Sciatic nerve (tissue), 2 donors: ENCODE results near the gene PCP2. TPM values are rescaled to one million over a fixed set of nuclear protein-coding genes. Genes with fewer than 3 reads are reported as not detected.

Experiments used
- ATAC-seq: fragments of 200-7000 bp; cut with Tn5 transposase; one replicate; pipeline ENCODE4 v1.9.1; 2020; ENCODE audit warnings: mild to moderate bottlenecking, moderate library complexity
- DNase-seq: peaks from one replicate; pipeline ENCODE4 v3.0.0-alpha.2; 2020; ENCODE audit warnings: low spot score
- intact Hi-C: fragments of 100-400 bp; cut with DNase I; formaldehyde crosslinking; loops from one replicate; pipeline ENCODE4 v1.14.2; 2022
- microRNA-seq: library from miRNA; unstranded; fragments of <30 nt; microRNA quantifications from one replicate; pipeline ENCODE4 v1.2.0, GENCODE V29; 2020
- total RNA-seq: library from RNA; stranded (reverse); fragmentation: NEBNext Ultra II Directional; extraction: Animal tissue kit (Norgen Biotek cat#: 25700); gene quantifications from one replicate; pipeline ENCODE4 v1.2.1, GENCODE V29; 2021
- donor health status: DM: no; HTN: no; CAD: no.
- donor health status: DM: no; HTN: no; CAD: no.

The PCP2 gene
- total RNA-seq, 1 donor from 2014 or later = not detected

DNA sequence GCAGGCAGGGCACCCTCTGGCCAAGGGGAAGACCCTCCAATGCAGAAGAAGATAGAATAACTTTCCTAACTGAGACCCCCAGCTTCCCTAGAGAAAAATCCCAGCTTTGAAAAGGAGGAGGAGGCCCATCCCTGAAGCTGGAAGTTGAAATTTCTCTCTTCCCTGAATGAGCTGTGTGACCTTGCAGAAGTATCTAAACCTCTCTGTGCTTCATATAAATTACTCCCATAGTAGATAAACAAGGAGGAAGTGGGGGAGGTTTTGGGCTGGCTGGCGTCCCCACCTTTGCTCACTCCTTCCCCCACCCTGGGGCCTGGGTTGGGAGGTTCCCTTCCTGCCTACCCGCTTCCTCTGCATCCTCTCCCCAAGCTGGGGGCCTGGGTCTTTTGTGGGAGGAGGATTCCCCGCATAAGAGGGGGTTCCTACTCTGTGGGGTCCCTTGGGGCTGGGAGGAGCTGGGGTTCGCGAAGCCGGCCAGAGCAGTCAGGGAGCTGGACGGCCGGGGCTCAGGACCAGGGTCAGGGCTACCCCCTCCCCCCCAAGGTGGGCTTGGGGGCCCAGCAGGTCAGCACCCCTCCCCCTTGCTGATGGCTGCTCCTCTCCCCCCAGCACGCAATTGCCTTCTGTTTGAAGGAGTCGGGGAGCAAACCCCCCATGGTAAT lies 26.2 kb downstream of the PCP2 start:
- intact Hi-C loops = no loop called here
- ATAC-seq (no peak), DNase-seq (no peak)

DNA sequence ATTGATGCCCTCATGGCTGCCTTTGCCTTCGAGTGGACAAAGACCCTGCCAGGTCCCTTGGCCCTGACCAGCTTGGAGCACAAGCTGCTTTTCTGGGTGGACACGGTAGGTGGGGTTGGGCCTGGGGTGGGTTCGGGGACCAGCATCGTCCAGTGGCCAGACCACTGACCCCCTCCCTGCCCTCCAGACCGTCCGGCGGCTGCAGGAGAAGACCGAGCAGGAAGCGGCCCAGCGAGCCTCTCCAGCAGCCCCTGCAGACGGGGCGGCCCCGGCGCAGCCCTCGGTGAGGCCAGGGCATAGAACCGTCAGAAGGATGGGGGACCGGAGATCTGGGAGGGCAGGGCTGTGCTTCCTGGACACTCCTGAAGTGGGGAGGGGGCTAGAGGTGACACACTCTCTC lies 27.2 kb downstream of the PCP2 start:
- ATAC-seq (no peak), DNase-seq (no peak)
- intact Hi-C loops = no loop called here

DNA sequence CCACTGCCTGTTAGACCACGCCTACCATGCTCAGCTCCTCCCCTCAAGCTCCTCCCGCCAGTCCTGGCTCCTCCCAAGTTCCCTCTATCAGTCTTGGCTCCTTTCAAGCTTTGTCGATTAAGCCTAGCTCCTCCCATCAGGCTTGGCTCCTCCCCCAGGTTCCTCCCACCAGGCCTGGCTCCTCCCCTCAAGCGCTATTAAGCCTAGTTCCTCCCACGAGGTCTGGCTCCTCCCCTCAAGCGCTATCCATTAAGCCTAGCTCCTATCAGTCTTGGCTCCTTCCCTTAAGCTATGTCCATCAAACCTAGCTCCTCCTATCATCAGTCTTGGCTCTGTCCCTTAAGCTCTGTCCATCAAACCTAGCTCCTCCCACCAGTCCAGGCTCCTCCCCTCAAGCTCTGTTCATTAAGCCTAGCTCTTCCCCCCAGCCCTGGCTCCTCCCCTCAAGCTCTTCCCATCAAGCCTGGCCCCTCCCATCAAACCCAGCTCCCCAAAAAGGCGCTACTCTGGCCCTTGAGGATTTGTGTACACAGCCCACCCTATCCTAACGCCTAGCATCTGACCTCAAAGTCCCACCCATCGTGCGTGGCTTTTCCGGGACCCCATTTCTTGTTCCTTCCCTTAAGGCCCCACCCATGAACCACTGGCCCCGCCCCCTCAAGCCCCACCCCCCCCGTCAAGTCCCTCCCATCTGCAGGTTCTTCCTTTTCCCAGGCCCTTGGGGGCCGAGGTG lies 27.9 kb downstream of the PCP2 start:
- ATAC-seq = no peak
- intact Hi-C loops = no loop called here
- DNase-seq = no peak

DNA sequence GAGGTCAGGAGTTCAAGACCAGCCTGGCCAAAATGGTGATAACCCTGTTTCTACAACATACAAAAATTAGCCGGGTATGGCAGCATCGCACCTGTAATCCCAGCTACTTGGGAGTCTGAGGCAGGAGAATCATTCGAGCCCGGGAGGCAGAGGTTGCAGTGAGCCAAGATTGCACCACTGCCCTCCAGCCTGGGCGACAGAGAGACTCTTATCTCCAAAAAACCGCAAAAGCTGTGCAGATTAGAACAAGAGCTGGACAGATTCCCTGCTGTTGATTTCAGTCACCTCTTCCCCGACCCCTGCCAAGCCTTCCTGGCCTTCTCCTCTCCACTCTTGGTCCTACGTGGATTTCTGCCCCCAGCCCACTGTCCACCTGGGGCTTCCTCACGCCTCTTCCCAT lies 29.6 kb downstream of the PCP2 start:
- no peak for ATAC-seq
- intact Hi-C loops = no loop called here
- DNase-seq = no peak

DNA sequence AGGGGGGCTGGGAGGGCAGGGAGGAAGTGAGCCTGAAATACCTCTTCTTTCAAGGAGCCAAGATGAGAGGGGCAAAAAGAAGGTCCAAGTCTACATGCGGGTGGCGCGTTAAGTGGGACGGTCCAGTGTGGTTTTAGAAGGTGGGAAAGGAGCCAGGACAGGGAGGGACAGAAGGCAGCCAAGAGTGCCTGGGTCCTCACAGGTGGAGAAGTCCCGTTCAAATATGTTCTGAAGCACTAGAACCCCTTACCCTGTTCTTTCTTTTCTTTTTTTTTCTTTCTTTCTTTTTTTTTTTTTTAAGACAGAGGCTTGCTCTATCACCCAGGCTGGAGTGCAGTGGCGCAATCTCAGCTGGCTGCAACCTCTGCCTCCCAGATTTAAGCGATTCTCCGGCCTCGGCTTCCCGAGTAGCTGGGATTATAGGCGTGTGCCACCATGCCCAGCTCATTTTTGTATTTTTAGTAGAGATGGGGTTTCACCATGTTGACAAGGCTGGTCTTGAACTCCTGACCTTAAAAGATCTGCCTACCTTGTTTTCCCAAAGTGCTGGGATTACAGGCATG lies 30.5 kb downstream of the PCP2 start:
- intact Hi-C loops = no loop called here
- ATAC-seq (no peak), DNase-seq (no peak)

DNA sequence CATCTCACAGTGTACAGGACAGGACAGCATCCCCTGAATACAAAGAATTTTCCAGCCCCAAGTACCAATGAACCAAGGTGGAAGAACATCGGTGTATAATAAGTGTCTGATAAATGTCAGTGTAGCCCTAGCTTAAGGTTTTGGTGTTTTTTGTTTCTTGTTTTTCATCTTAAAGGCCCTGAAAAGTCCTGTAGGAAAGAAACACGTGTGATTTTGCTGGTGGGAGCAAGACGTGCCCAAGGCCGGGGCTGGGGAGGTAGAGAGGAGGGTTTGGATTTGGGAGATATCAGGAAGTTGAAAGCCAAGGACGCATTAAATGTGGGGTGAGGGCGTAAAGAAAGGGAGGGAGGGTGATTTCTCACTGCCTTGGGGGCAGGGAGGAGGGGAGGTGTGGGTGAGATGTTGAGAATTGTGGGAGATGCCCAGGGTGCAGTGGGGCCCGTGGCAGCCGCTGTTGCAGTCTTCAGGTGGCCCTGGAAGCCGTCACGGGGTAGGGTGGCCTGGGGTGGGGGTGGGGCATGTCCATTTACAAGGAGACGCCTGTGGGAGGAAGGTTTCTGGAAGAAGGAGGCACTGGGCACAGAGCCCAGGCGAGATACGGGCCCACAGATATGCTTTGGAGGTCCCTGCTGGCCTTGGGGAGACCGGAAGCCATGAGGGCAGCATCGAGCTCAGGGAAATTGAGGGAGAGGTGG lies 31.1 kb downstream of the PCP2 start:
- DNase-seq (no peak), ATAC-seq (no peak)
- intact Hi-C loops = no loop called here

DNA sequence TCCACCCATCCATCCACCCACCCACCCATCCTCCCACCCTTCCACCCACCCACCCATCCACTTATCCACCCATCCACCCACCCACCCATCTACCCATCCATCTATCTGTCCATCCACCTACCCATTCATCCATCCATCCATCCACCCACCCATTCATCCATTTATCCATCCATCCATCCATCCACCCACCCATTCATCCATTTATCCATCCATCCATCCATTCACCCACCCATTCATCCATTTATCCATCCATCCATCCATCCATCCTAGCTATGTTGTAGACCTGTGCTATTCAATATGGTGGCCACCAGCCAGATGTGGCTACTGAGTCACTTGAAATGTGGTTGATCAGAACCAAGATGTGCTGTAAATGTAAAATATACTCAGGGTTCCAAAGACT lies 32.8 kb downstream of the PCP2 start:
- ATAC-seq (no peak), DNase-seq (no peak)
- intact Hi-C loops = no loop called here

DNA sequence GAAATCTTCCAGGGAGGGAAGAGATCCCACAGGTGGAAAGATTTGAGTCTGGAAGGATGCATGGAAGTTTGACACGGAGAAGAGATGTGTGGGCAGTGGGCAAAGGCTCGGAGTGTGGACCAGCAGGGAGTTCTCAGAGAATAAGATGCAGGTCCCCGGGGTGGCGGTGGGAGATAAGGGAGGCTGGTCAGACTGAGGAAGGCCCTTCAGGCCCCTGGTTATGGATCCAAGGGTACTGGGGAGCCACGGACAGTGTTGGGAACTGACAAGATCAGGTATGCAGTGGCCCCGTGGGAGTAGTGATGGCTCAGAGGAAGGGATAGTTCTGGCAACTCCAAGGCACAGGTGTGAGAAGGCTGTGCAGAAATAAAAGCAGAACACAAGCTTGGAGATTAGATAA lies 35.3 kb downstream of the PCP2 start:
- no peak for ATAC-seq
- intact Hi-C loops = no loop called here
- DNase-seq = no peak

DNA sequence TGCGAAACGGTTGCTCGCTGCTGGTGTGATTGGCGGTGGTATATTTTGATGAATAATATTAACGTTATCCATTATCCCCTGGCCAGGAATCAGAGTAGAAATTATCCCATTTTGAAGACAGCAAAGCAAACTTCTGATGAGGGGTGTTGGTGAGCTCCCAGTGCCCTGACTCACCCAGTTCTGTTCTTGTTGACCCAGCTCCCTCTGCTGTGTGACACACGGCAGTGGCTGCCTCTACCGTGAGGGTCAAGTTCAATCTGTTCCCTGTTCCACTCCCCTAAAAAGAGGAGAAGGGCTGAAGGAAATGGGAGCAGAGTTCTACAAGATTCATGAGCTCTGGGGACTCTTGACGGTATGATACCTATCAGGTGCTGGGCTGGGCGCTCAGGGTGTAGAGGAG lies 35.8 kb downstream of the PCP2 start:
- DNase-seq (no peak), ATAC-seq (no peak)
- intact Hi-C loops = no loop called here

DNA sequence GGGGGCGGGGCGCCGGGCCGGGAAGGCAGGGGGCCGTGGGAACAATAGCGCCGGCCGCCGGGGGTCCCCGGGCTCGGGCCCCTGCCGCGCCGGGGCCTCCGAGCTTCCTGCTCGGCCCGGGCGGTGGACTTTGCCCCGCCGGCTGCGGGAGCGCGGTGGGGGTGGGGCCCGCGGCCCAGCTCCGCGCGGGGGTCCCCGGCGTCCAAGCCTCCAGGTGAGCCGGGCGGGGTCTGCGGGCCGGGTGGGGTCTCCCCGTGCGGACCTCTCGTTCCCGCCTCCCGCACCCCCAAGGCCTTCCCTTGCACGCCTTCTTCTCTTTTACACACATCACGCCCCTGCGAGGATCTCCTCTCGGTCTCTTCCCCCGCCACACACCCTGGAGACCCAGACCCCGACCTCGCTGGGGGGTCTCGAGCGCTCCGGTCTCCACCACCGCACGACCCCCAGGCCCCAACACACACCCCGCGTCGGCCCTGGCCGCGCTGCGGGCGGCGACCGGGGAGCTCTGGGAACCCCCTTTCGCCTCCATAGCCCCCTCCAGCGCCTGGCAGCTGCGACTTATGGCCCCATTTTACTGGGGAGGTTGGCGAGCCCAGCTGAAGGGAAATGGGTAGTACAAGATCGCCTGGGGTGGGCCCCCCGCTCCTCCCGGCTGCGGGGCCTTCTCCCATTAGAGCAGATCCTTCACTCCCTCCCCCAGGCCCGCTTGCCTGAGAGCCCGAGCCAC lies 37.1 kb downstream of the PCP2 start:
- DNase-seq = no peak
- intact Hi-C loops = no loop called here
- no peak for ATAC-seq

DNA sequence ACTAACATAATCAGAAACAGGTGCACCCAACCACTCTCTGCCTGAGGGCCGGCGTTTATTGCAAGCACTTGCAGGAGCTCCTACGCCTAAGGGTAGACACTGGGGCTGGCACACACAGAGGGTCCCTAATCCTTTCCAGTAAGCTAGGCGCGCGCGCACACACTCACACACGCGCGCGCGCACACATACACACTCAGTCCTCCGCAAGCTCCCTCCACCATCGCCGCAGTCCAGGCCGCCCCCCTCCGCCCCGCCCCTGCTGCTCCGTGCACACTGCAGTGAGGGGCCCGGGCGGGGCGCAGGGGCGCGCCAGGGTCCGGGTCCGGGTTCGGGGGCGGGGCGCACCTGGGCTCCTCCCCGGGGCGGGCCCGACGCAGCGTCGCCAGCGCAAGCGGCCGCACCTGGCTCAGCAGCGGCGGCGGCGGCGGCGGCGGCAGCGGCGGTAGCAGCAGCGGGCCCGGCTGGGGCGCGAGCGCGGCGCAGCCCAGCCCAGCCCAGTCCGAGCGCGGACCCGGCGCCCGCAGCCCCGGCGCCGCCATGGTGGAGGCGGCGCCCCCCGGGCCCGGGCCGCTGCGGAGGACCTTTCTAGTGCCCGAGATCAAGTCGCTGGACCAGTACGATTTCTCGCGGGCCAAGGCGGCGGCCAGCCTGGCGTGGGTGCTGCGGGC lies 37.9 kb downstream of the PCP2 start, which contains the start of gene CAMSAP3:
TSS of gene CAMSAP3 (plus strand) at position 398 of the 668 bp plus-strand sequence. CDS start at position 538, 140 bp downstream.
- intact Hi-C loops = no loop called here
- DNase-seq (no peak), ATAC-seq (no peak)

DNA sequence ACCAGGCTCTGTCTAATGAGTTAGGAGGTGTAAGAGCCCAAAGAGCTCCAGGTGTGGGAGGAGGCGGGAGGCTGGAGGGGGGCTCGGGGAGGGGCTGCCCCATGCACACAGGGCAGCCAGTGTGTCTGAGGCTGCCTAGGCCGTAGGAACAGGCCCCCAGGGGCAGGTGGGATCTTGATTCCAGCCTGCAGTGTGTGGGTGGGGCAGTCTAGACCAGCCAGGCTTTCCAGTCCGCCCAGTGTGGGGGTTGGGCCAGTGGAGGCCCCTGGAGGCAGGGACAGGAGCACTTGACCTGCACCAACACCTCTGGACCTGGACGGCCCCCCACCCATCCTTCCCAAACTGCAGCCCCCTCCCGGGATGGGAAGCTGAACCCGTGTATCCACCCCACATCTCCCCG lies 43.3 kb downstream of the PCP2 start:
- ATAC-seq = no peak
- intact Hi-C loops = no loop called here

DNA sequence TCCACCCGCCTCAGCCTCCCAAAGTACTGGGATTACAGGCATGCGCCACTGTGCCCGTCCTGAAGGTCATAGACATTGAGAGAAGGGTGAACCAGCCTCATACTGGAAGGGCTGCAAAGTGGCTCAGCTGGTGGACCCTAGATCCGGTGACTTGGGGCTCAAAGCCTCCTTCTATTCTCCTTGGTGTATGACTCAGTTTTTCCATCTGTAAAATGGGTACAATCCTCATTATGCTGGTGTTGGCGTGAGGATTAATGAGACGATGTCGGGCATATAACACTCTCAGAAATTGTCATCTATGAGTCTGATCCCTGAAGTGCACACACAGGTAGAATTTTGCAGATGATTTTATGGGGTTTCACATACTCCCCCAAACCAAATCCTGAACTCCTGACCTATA lies 43.7 kb downstream of the PCP2 start:
- intact Hi-C loops = no loop called here
- DNase-seq (no peak), ATAC-seq (no peak)

More for the DNA sequence above, 43.3 kb downstream of the PCP2 start:
- no peak for DNase-seq

DNA sequence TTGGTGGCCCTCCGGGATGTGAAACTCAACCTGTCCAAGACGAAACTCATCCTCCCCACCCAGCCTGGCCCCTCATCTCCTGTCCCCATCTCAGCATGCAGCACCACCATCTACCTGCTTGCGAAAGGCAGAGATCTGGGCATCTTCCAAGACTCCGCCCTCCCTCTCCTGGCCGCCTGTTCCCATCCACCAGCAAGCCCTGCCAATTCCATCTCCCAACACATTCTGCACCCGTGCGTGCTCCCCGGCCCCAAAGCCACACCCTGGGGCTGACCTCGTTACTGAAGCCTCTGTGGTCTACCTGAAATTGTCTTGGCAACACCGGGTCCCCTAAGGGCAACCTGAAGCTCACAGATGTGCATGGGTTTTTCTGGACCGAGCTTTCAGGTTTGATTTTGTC lies 51.1 kb downstream of the PCP2 start:
- DNase-seq (no peak), ATAC-seq (no peak)
- intact Hi-C loops = no loop called here

Small RNA genes lying within 50 kb of the gene (microRNA-seq; reads per million reads assigned to microRNA genes)
- not detected for gene MIR6792

Other genes with a start within 250 kb of the PCP2 start
- gene PEX11G, start 144.7 kb downstream of the PCP2 start, total RNA-seq = 4.7 TPM
- gene ZNF358, start 117.6 kb downstream of the PCP2 start, total RNA-seq = 47.6 TPM
- 35.3 TPM for gene MCOLN1, start 111.1 kb downstream of the PCP2 start, total RNA-seq
- gene PNPLA6, start 98.0 kb downstream of the PCP2 start, total RNA-seq = 133 TPM
- not detected for gene CAMSAP3, start 37.9 kb downstream of the PCP2 start, total RNA-seq
- 34.0 TPM for gene XAB2, start 4.2 kb downstream of the PCP2 start, total RNA-seq
- 95.1 TPM for gene PET100, start 3.9 kb downstream of the PCP2 start, total RNA-seq
- gene STXBP2, start 3.4 kb upstream of the PCP2 start, total RNA-seq = 30.1 TPM
- 1.1 TPM for gene RETN, start 35.3 kb upstream of the PCP2 start, total RNA-seq
- 2.6 TPM for gene MCEMP1, start 43.4 kb upstream of the PCP2 start, total RNA-seq
- 58.0 TPM for gene TRAPPC5, start 47.1 kb upstream of the PCP2 start, total RNA-seq
- gene FCER2, start 68.4 kb upstream of the PCP2 start, total RNA-seq = 3.7 TPM
- gene CLEC4G, start 98.4 kb upstream of the PCP2 start, total RNA-seq = 2.8 TPM
- gene CD209, start 113.8 kb upstream of the PCP2 start, total RNA-seq = 20.1 TPM
- gene CLEC4M, start 129.5 kb upstream of the PCP2 start, total RNA-seq = not detected
- gene EVI5L, start 196.5 kb upstream of the PCP2 start, total RNA-seq = 14.2 TPM
- gene PRR36, start 240.7 kb upstream of the PCP2 start, total RNA-seq = 0.09 TPM